H9 (cell line): ENCODE data around the gene TMEM91. TPM values are rescaled to one million over a fixed set of nuclear protein-coding genes. Genes with fewer than 3 reads are reported as not detected.

Experiments used
- DNase-seq: peaks from one replicate; pipeline ENCODE4 v3.0.0-alpha.2; 2017
- H2AFZ ChIP-seq: one replicate; pipeline ENCODE4 v1.6.1; 2013; ENCODE audit warnings: mild to moderate bottlenecking, low read length, control low read depth, moderate library complexity
- H2AK5ac ChIP-seq: 2 replicates; pipeline ENCODE4 v1.6.1; 2013; ENCODE audit warnings: low read length, control low read depth, mixed read lengths; ENCODE audit not compliant: insufficient read length
- H2BK120ac ChIP-seq: one replicate; pipeline ENCODE4 v1.6.1; 2013; ENCODE audit warnings: low read depth, mild to moderate bottlenecking, low read length, control low read depth, inconsistent platforms; ENCODE audit not compliant: poor library complexity, severe bottlenecking
- H2BK12ac ChIP-seq: 2 replicates; pipeline ENCODE4 v1.6.1; 2013; ENCODE audit warnings: low read length, control low read depth, mixed read lengths, low read depth; ENCODE audit not compliant: insufficient read length
- H2BK15ac ChIP-seq: 2 replicates; pipeline ENCODE4 v1.6.1; 2013; ENCODE audit warnings: low read depth, low read length, control low read depth
- H2BK20ac ChIP-seq: one replicate; pipeline ENCODE4 v1.6.1; 2013; ENCODE audit warnings: low read depth, mild to moderate bottlenecking, low read length, control low read depth, inconsistent platforms; ENCODE audit not compliant: poor library complexity, severe bottlenecking
- H2BK5ac ChIP-seq: 2 replicates; pipeline ENCODE4 v1.6.1; 2013; ENCODE audit warnings: low read length, control low read depth, mixed read lengths; ENCODE audit not compliant: insufficient read length
- H3K14ac ChIP-seq: 2 replicates; pipeline ENCODE4 v1.6.1; 2013; ENCODE audit warnings: low read length, control low read depth; ENCODE audit not compliant: insufficient read depth
- H3K18ac ChIP-seq: 2 replicates; pipeline ENCODE4 v1.6.1; 2013; ENCODE audit warnings: low read depth, mild to moderate bottlenecking, mixed read lengths, low read length, control low read depth; ENCODE audit not compliant: insufficient read length
- H3K23ac ChIP-seq: 2 replicates; pipeline ENCODE4 v1.6.1; 2013; ENCODE audit warnings: low read length, control low read depth, mixed read lengths, low read depth; ENCODE audit not compliant: insufficient read length
- H3K23me2 ChIP-seq: 2 replicates; pipeline ENCODE4 v1.6.1; 2013; ENCODE audit warnings: low read depth, mild to moderate bottlenecking, mixed read lengths, low read length, control low read depth; ENCODE audit not compliant: insufficient read length, poor library complexity, severe bottlenecking
- H3K27ac ChIP-seq: 2 replicates; pipeline ENCODE4 v1.5.1; 2013; ENCODE audit warnings: low read length, control low read depth, mixed read lengths, low read depth; ENCODE audit not compliant: insufficient read length
- H3K27me3 ChIP-seq: 2 replicates; pipeline ENCODE4 v1.6.1; 2013; ENCODE audit warnings: low read length, control low read depth, inconsistent platforms; ENCODE audit not compliant: insufficient read depth
- H3K4ac ChIP-seq: 2 replicates; pipeline ENCODE4 v1.6.1; 2013; ENCODE audit warnings: low read depth, mild to moderate bottlenecking, control low read depth, inconsistent platforms, low read length, moderate library complexity
- H3K4me1 ChIP-seq: 2 replicates; pipeline ENCODE4 v1.6.1; 2013; ENCODE audit warnings: low read length, control low read depth, inconsistent platforms; ENCODE audit not compliant: insufficient read depth
- H3K4me2 ChIP-seq: 2 replicates; pipeline ENCODE4 v1.6.1; 2013; ENCODE audit warnings: low read length, control low read depth, mixed read lengths; ENCODE audit not compliant: insufficient read length, insufficient read depth
- H3K56ac ChIP-seq: 2 replicates; pipeline ENCODE4 v1.6.1; 2013; ENCODE audit warnings: low read depth, mild to moderate bottlenecking, mixed read lengths, low read length, control low read depth; ENCODE audit not compliant: insufficient read length
- H3K79me1 ChIP-seq: 2 replicates; pipeline ENCODE4 v1.6.1; 2013; ENCODE audit warnings: low read depth, mild to moderate bottlenecking, moderate library complexity, low read length, control low read depth, inconsistent platforms; ENCODE audit not compliant: insufficient read depth, poor library complexity, severe bottlenecking
- H3K79me2 ChIP-seq: 2 replicates; pipeline ENCODE4 v1.6.1; 2013; ENCODE audit warnings: low read length, control low read depth, inconsistent platforms; ENCODE audit not compliant: insufficient read depth
- H3K9ac ChIP-seq: 2 replicates; pipeline ENCODE4 v1.6.1; 2013; ENCODE audit warnings: low read length, control low read depth, mixed read lengths; ENCODE audit not compliant: insufficient read length; ENCODE audit errors: extremely low read depth
- H3K9me3 ChIP-seq: one replicate; pipeline ENCODE4 v1.6.1; 2013; ENCODE audit warnings: low read depth, low read length, inconsistent platforms; ENCODE audit not compliant: control insufficient read depth
- H3T11ph ChIP-seq: one replicate; pipeline ENCODE4 v1.6.1; 2013; ENCODE audit warnings: mild to moderate bottlenecking, low read length, control low read depth, inconsistent platforms
- H4K20me1 ChIP-seq: one replicate; pipeline ENCODE4 v1.6.1; 2013; ENCODE audit not compliant: control insufficient read depth, insufficient read length, insufficient read depth
- H4K5ac ChIP-seq: 2 replicates; pipeline ENCODE4 v1.6.1; 2013; ENCODE audit warnings: low read depth, mild to moderate bottlenecking, mixed read lengths, low read length, control low read depth; ENCODE audit not compliant: insufficient read length
- H4K8ac ChIP-seq: replicated peaks from 2 replicates; pipeline ENCODE4 v1.6.1; 2013; ENCODE audit warnings: low read length, control low read depth, mixed read lengths, low read depth; ENCODE audit not compliant: insufficient read length
- H4K91ac ChIP-seq: 2 replicates; pipeline ENCODE4 v1.6.1; 2013; ENCODE audit warnings: low read depth, mild to moderate bottlenecking, moderate library complexity, mixed read lengths, low read length, control low read depth; ENCODE audit not compliant: insufficient read length
- H3K27ac Mint-ChIP-seq, 3 experiments: 2 replicates in 2 of 3; 3 replicates in 1 of 3; pipeline ENCODE4 v1.8.0; 2020 to 2021; ENCODE audit warnings: mixed read lengths in 3 of 3, mild to moderate bottlenecking in 1 of 3, moderate library complexity in 1 of 3
- H3K27me3 Mint-ChIP-seq: 2 replicates; pipeline ENCODE4 v1.8.0; 2021; ENCODE audit warnings: low read depth, mild to moderate bottlenecking, moderate library complexity, mixed read lengths
- H3K36me3 Mint-ChIP-seq, 3 experiments: 2 replicates in 2 of 3; 3 replicates in 1 of 3; pipeline ENCODE4 v1.8.0; 2020 to 2021; ENCODE audit warnings: low read depth in 3 of 3, mixed read lengths in 3 of 3; ENCODE audit not compliant: insufficient read depth in 1 of 3
- H3K4me1 Mint-ChIP-seq, 2 experiments: 2 replicates each; pipeline ENCODE4 v1.8.0; 2020; ENCODE audit warnings: mixed read lengths in 2 of 2
- H3K4me3 Mint-ChIP-seq, 2 experiments: 2 replicates in 1 of 2; 3 replicates in 1 of 2; pipeline ENCODE4 v1.8.0; 2020 to 2021; ENCODE audit warnings: mild to moderate bottlenecking in 2 of 2, mixed read lengths in 2 of 2, moderate library complexity in 1 of 2
- H3K9me3 Mint-ChIP-seq, 2 experiments: 2 replicates in 1 of 2; 3 replicates in 1 of 2; pipeline ENCODE4 v1.8.0; 2020; ENCODE audit warnings: mild to moderate bottlenecking in 2 of 2, mixed read lengths in 2 of 2, moderate library complexity in 1 of 2
- CTCF ChIP-seq: fragments of 200-600 bp; sonication (generic); conservative IDR thresholded peaks from 3 replicates; pipeline ENCODE4 v1.8.0; 2021; ENCODE audit warnings: antibody characterized with exemption, mild to moderate bottlenecking
- WGBS: extraction: QIAGEN DNeasy Blood & Tissue Kit; methylation state at CpG from one replicate; pipeline ENCODE4 v1.1.7; 2013; ENCODE audit warnings: missing lambda C conversion rate, low lambda C conversion rate, mixed read lengths; ENCODE audit not compliant: insufficient read length; ENCODE audit errors: extremely low coverage; 5-methylcytosine and 5-hydroxymethylcytosine counted together
- total RNA-seq: library from RNA; stranded (reverse); gene quantifications from 2 replicates; pipeline ENCODE4 v1.2.1, GENCODE V29; 2021

Gene TMEM91
- total RNA-seq, 1 experiment from 2014 or later = 5.7 TPM

GRCh38 chr19:41373993-41374392 is 2.3 kb upstream of the TMEM91 start:
- no peaks in the 10 kb centered on the region for H3K36me3 Mint-ChIP-seq
- no peak overlapping the region for H2BK15ac ChIP-seq
- no peak overlapping the region for H3K27ac ChIP-seq
- H3K4me3 Mint-ChIP-seq = no peak overlapping the region; a peak in 1 of 5 replicates
- H3K27ac Mint-ChIP-seq = no peak overlapping the region; a peak in 1 of 7 replicates
- no peak overlapping the region for H4K8ac ChIP-seq
- H3K23ac ChIP-seq = no peak overlapping the region
- TF ChIP-seq CTCF = no peak
- no peak overlapping the region for H2AK5ac ChIP-seq
- no peak overlapping the region for H3K18ac ChIP-seq
- H3K23me2 ChIP-seq = peaks cover 7% of the 10 kb centered on the region
- no peak overlapping the region for H4K91ac ChIP-seq
- no peaks in the 10 kb centered on the region; a peak in 1 of 5 replicates for H3K9me3 Mint-ChIP-seq
- no peaks in the 10 kb centered on the region for H4K20me1 ChIP-seq
- no peak overlapping the region for H2BK120ac ChIP-seq
- H3K9ac ChIP-seq = no peak overlapping the region
- no peak overlapping the region for H3K56ac ChIP-seq
- H3K4me2 ChIP-seq = no peak overlapping the region
- H3K14ac ChIP-seq = no peak overlapping the region
- peaks cover 2% of the 10 kb centered on the region; the same call in 1 of the 2 replicates for H3K4me1 ChIP-seq
- H3K4ac ChIP-seq = no peak overlapping the region
- no peak overlapping the region for H3T11ph ChIP-seq
- no peak overlapping the region for H2AFZ ChIP-seq
- H2BK12ac ChIP-seq = no peak overlapping the region
- H3K79me1 ChIP-seq = no peaks in the 10 kb centered on the region
- H4K5ac ChIP-seq = no peak overlapping the region
- H3K79me2 ChIP-seq = no peaks in the 10 kb centered on the region
- no peak overlapping the region for H2BK20ac ChIP-seq
- H3K9me3 ChIP-seq = no peaks in the 10 kb centered on the region
- no peaks in the 10 kb centered on the region for H3K27me3 ChIP-seq
- no peak overlapping the region for H2BK5ac ChIP-seq
- H3K27me3 Mint-ChIP-seq = peaks cover 7% of the 10 kb centered on the region
- peaks cover 12 to 19% of the 10 kb centered on the region in 2 experiments for H3K4me1 Mint-ChIP-seq
- WGBS = no CpG with 5 or more reads among the region's 12 CpGs
- no peak for DNase-seq
